GM12872 (cell line): ENCODE measurements around the gene RBM4B.

Experiments used
- CTCF ChIP-seq: IDR thresholded peaks from 3 replicates; pipeline ENCODE4 v1.5.1; 2011; ENCODE audit warnings: low read depth, mild to moderate bottlenecking, low read length, moderate library complexity; ENCODE audit not compliant: insufficient read depth

RBM4B gene

GRCh38 chr11:66696146-66696545, 18.5 kb upstream of the RBM4B start:
- TF ChIP-seq CTCF, result no peak

GRCh38 chr11:66694732-66695207, 17.1 kb upstream of the RBM4B start:
- TF ChIP-seq CTCF, result peak; percentile 95

GRCh38 chr11:66694056-66694410, 16.3 kb upstream of the RBM4B start:
- no peak for TF ChIP-seq CTCF

GRCh38 chr11:66693356-66694055, 15.8 kb upstream of the RBM4B start:
- TF ChIP-seq CTCF, result no peak

- TF ChIP-seq CTCF, result no peak
Measured at GRCh38 chr11:66692871-66693331, 15.2 kb upstream of the RBM4B start.

GRCh38 chr11:66692446-66692845, 14.8 kb upstream of the RBM4B start:
- no peak for TF ChIP-seq CTCF

- no peak for TF ChIP-seq CTCF
Measured at GRCh38 chr11:66691311-66691980, 13.8 kb upstream of the RBM4B start.
